Hepatic stellate cell (primary cell): ENCODE measurements around the gene TP53TG3D.
"Not testable (repeated sequence)": the region's sequence is repeated elsewhere in the genome, so short reads cannot be mapped to it uniquely, and the experiment has no call there.

ENCODE experiments used
- DNase-seq: peaks from one replicate; pipeline ENCODE4 v3.0.0; 2011; ENCODE audit warnings: low spot score

TP53TG3D gene, protein sequence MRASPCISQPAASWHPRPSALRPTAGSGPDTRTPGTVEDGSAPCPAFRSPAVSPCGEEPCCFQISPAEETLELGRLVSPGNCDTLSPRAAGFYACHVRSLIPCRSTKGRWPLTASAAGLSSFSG

GRCh38 chr16:32252986-32253385 lies at the start of gene TP53TG3D:
TSS of gene TP53TG3D (plus strand) at chr16:32253286. CDS start at chr16:32253354, 68 bp downstream.
- not testable (repeated sequence) for DNase-seq

GRCh38 chr16:32253507-32253906 lies 421 bp downstream of the TP53TG3D start:
- not testable (repeated sequence) for DNase-seq

DNA sequence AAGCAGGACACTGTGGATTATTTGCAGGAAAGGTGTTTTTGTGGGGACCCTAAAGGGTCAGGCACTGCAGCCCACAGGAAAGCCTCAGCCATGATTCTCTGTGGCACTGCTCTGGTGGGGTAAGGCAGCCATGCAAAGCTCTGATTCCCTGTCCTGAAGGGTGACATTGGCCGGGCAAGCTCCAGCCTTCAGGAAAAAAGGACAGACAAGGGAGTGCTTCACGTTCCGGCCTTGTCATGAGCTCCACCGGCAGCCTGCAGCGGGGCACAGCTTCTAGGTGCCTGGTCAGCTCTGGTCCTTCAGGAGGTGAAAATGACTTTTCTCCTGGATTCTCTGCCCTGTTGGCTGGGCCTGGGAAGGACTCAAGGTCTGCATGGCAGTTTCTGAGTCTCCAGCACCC lies 8.4 kb downstream of the TP53TG3D start:
- not testable (repeated sequence) for DNase-seq

DNA sequence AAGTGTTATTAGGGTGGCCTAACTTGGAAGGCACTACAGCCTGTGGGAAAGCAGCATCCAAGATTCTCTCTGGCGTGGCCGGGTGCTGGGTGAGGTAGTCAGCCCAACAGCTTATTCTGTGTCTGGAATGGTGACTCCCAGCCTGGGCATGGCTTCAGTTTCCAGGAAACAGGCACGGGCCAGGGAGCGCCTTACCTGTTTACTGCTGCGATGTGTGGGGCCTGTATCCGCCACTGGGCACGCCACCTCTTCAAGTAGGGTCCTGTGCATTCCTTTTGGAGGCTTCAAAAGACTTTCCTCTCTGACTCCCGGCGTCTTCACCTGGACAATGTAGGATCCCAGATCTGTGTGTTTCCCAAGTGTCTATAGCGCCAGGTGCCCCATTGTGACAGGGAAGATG lies 10.5 kb downstream of the TP53TG3D start:
- DNase-seq: not testable (repeated sequence)

DNA sequence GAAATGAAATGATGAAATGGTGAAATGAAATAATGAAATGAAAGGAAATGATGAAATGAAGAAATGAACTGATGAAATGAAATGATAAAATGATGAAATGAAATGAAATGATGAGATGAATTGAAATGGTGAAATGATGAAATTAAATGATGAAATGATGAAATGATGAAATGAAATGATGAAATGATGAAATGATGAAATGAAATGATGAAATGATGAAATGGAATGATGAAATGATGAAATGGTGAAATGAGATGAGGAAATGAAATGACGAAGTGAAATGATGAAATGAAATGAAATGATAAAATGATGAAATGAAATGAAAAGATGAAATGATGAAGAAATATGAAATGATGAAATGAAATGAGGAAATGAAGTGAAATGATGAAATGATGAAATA lies 28.8 kb downstream of the TP53TG3D start:
- not testable (repeated sequence) for DNase-seq

GRCh38 chr16:32283024-32283423 lies 29.9 kb downstream of the TP53TG3D start:
- not testable (repeated sequence) for DNase-seq

DNA sequence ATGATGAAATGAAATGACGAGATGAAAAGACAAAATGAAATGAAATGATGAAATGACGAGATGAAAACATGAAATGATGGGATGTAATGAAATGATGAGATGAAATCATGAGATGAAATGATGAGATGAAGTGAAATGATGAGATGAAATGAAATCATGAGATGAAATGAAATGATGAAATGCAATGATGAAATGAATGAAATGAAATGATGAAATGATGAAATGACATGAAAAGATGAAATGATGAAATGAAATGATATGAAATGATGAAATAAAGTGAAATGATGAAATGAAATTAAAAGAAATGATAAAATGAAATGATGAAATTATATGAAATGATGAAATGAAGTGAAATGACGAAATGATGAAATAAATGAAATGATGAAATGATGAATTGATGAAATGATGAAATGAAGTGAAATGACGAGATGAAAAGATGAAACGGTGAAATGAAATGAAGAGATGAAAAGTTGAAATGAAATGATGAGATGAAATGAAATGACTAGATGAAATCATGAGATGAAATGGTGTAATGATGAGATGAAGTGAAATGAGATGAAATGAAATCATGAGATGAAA lies 30.9 kb downstream of the TP53TG3D start:
- DNase-seq: not testable (repeated sequence)

DNA sequence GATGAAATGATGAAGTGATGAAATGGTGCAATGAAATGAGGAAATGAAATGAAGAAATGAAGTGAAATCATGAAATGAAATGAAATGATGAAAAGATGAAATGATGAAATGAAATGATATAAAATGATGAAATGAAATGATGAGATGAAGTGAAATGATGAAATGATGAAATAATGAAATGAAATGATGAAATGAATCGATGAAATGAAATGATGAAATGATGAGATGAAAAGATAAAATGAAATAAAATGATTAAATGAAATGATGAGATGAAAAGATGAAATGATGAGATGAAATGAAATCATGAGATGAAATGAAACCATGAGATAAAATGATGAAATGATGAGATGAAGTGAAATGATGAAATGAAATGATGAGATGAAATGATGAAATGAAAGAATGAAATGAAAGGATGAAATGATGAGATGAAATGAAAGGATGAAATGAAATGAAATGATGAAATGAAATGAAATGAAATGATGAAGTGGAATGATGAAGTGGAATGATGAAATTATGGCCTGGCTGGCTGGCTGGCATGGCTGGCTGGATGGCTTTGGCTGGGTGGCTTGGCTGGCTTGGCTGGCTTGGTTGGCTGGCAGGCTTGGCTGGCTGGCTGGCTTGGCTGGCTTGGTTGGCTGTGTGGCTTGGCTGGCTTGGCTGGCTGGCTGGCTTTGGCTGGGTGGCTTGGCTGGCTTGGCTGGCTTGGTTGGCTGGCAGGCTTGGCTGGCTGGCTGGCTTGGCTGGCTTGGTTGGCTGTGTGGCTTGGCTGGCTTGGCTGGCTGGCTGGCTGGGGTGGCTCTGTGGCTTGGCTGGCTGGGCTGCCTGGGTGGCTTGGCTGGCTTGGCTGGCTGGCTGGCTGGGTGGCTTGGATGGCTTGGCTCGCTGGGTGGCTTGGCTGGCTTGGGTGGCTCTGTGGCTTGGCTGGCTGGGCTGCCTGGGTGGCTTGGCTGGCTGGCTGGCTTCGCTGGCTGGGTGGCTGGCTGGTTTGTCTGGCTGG lies 32.0 kb downstream of the TP53TG3D start:
- DNase-seq: not testable (repeated sequence)

GRCh38 chr16:32286193-32286592 lies 33.1 kb downstream of the TP53TG3D start:
- DNase-seq: not testable (repeated sequence)

GRCh38 chr16:32287743-32288142 lies 34.7 kb downstream of the TP53TG3D start:
- not testable (repeated sequence) for DNase-seq

- DNase-seq: not testable (repeated sequence)
Observed at GRCh38 chr16:32289197-32289596, 36.1 kb downstream of the TP53TG3D start.

- not testable (repeated sequence) for DNase-seq
Observed at GRCh38 chr16:32302776-32303175, 49.7 kb downstream of the TP53TG3D start.
